Central memory CD8-positive, alpha-beta T cell (primary cell): ENCODE results near the gene ZNF441.

Experiments
- ATAC-seq: fragments of 150-1000 bp; cut with Tn5 transposase; replicated peaks from 2 replicates; pipeline ENCODE4 v1.10.0; 2022; ENCODE audit warnings: mild to moderate bottlenecking, moderate FRiP score, moderate number of reproducible peaks; ENCODE audit not compliant: poor library complexity, severe bottlenecking; ENCODE audit errors: extremely low read depth
- DNase-seq, 2 donors: peaks; one replicate each; pipeline ENCODE4 v3.0.0; 2021; ENCODE audit warnings: low spot score in 2 of 2
- H3K27ac Mint-ChIP-seq: one replicate; pipeline ENCODE4 v1.8.0; 2022; ENCODE audit warnings: low read depth, mild to moderate bottlenecking, moderate library complexity, mixed read lengths
- H3K27me3 Mint-ChIP-seq: one replicate; pipeline ENCODE4 v1.8.0; 2022; ENCODE audit warnings: mixed read lengths
- H3K36me3 Mint-ChIP-seq: one replicate; pipeline ENCODE4 v1.8.0; 2022; ENCODE audit warnings: mild to moderate bottlenecking, moderate library complexity, mixed read lengths; ENCODE audit not compliant: insufficient read depth
- H3K4me1 Mint-ChIP-seq: one replicate; pipeline ENCODE4 v1.8.0; 2022; ENCODE audit warnings: mixed read lengths
- H3K4me3 Mint-ChIP-seq: one replicate; pipeline ENCODE4 v1.8.0; 2022; ENCODE audit warnings: mild to moderate bottlenecking, moderate library complexity, mixed read lengths
- H3K9me3 Mint-ChIP-seq: one replicate; pipeline ENCODE4 v1.8.0; 2022; ENCODE audit warnings: mixed read lengths

The ZNF441 gene

GRCh38 chr19:11766597-11767591 is at the start of gene ZNF441:
TSS of gene ZNF441 (plus strand) at chr19:11767000. CDS start at chr19:11767194, 194 bp downstream.
- peak within 1 kb of the TSS; percentile 94 for H3K4me3 Mint-ChIP-seq
- H3K4me1 Mint-ChIP-seq: peaks cover 31% of the 10 kb centered on the region
- peak; percentile 93 for ATAC-seq
- peaks cover 2% of the 10 kb centered on the region for H3K36me3 Mint-ChIP-seq
- peak; percentile 77 to 84 for DNase-seq
- peak within 1 kb of the TSS; percentile 96 for H3K27ac Mint-ChIP-seq
- no peaks in the 10 kb centered on the region for H3K27me3 Mint-ChIP-seq
- peaks cover 13% of the 10 kb centered on the region for H3K9me3 Mint-ChIP-seq

DNA sequence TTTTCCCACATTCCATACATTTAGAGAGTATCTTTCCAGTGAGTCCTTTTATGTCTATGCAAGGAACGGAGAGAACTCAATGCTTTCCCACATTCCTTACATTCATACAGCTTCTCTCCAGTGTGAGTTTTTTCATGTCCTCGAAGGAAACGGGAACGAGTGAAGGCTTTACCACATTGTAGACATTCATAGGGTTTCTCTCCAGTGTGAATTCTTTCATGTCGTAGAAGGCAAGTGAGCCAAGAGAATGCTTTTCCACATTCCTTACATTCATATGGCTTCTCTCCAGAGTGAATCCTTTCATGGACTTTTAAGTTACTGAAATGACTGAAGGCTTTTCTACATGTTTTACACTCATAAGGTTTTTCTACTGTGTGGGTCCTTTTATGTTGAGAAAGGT is 45.1 kb upstream of the ZNF441 start:
- H3K27ac Mint-ChIP-seq: no peak overlapping the region
- peaks cover 13% of the 10 kb centered on the region for H3K9me3 Mint-ChIP-seq
- DNase-seq (no peak), ATAC-seq (no peak)
- H3K4me1 Mint-ChIP-seq: no peaks in the 10 kb centered on the region
- H3K36me3 Mint-ChIP-seq: peaks cover 14% of the 10 kb centered on the region
- H3K4me3 Mint-ChIP-seq: no peak overlapping the region
- no peaks in the 10 kb centered on the region for H3K27me3 Mint-ChIP-seq

DNA sequence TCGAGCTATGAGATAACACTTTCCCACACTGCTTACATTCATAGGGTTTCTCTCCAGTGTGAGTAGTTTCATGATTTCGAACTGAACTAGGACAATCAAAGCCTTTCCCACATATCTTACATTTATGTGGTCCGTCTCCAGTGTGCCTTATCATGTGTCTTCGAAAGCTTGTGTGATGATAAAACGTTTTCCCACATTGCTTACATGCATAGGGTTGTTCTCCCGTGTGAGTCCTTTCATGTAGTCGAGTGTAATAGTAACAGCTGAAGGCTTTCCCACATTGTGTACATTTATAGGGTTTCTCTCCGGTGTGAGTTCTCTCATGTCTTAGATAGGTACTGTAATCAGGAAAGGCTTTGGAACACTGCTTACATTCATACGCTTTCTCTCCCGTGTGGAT is 44.4 kb upstream of the ZNF441 start:
- H3K9me3 Mint-ChIP-seq: peaks cover 13% of the 10 kb centered on the region
- no peak for DNase-seq
- H3K4me1 Mint-ChIP-seq: no peaks in the 10 kb centered on the region
- H3K27ac Mint-ChIP-seq: no peak overlapping the region
- no peak for ATAC-seq
- H3K4me3 Mint-ChIP-seq: no peak overlapping the region
- no peaks in the 10 kb centered on the region for H3K27me3 Mint-ChIP-seq
- H3K36me3 Mint-ChIP-seq: peaks cover 14% of the 10 kb centered on the region

DNA sequence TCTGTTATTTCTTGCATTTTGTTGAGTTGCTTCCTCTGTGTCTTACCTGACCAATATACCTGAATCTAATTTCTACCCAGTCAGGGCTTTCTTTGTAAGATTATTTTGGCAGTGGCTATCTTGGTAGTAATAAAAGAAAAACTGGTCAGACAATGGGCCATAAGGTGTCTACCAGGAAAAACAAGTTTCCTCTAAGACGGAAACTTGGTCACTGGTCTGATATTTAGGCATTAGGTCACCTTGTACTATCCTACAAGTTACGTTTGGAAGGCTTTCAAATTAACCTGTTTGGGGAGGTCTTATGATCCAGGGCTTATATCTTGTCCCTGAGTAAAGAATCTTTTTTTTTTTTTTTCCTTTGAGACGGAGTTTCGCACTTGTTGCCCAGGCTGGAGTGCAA is 37.2 kb upstream of the ZNF441 start:
- Mint-ChIP-seq H3K27me3 (no peaks in the 10 kb centered on the region), H3K36me3 (peaks cover 6% of the 10 kb centered on the region), H3K9me3 (peaks cover 4% of the 10 kb centered on the region), H3K4me3 (no peak overlapping the region), H3K4me1 (no peaks in the 10 kb centered on the region), H3K27ac (no peak overlapping the region)
- no peak for DNase-seq
- ATAC-seq: no peak

DNA sequence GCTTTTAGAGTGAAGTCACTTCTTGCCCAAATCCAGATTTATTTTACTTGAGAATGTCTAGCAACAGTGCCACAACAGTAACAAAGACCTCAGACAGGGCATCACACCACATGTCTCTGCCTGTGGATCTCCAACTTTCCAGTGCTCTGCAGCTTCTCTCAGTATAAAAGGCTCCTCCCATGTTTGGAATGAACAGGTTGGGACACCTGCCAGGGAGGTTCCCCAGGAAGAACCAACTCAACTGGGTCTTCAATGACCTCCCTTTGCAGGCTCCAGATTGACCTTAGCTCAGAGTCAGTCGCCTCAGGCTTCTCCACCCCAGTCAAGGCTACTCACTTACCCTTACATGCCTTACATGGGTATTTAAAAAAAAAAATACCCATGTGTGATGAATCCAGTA is 31.4 kb upstream of the ZNF441 start:
- Mint-ChIP-seq H3K27me3 (no peaks in the 10 kb centered on the region), H3K4me3 (no peak overlapping the region), H3K4me1 (peaks cover 19% of the 10 kb centered on the region), H3K27ac (no peak overlapping the region), H3K36me3 (peaks cover 7% of the 10 kb centered on the region), H3K9me3 (no peaks in the 10 kb centered on the region)
- no peak for DNase-seq
- no peak for ATAC-seq

DNA sequence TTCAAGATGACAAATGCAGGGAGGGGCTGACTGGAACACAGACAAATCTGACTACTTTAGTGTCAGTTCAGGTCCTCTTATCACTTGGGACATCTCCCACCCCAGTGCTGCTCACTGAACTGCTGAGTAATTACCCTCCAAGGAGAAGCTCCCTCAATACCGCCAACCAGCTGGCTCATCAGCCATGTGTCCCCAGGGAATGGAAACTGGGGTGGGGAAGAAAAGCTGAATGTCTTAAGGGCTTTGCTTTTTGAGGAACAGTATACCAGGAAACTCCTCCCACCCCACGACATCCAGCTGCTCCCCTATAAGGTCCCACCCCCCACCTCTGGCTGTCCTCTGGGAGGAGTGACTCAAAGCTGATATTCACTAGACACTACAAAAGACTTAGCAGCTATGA is 30.1 kb upstream of the ZNF441 start:
- ATAC-seq (no peak), DNase-seq (no peak)
- peak overlapping the region; percentile 99 for H3K4me3 Mint-ChIP-seq
- no peak overlapping the region for H3K27ac Mint-ChIP-seq
- H3K27me3 Mint-ChIP-seq: no peaks in the 10 kb centered on the region
- no peaks in the 10 kb centered on the region for H3K9me3 Mint-ChIP-seq
- H3K4me1 Mint-ChIP-seq: peaks cover 19% of the 10 kb centered on the region
- peaks cover 7% of the 10 kb centered on the region for H3K36me3 Mint-ChIP-seq

GRCh38 chr19:11737964-11738745 is 28.6 kb upstream of the ZNF441 start:
- H3K4me3 Mint-ChIP-seq: peak overlapping the region; percentile 99
- DNase-seq (peak; percentile 10 to 14), ATAC-seq (peak; percentile 48)
- H3K4me1 Mint-ChIP-seq: peaks cover 19% of the 10 kb centered on the region
- no peaks in the 10 kb centered on the region for H3K9me3 Mint-ChIP-seq
- no peaks in the 10 kb centered on the region for H3K27me3 Mint-ChIP-seq
- H3K27ac Mint-ChIP-seq: peak overlapping the region; percentile 94
- H3K36me3 Mint-ChIP-seq: peaks cover 5% of the 10 kb centered on the region

DNA sequence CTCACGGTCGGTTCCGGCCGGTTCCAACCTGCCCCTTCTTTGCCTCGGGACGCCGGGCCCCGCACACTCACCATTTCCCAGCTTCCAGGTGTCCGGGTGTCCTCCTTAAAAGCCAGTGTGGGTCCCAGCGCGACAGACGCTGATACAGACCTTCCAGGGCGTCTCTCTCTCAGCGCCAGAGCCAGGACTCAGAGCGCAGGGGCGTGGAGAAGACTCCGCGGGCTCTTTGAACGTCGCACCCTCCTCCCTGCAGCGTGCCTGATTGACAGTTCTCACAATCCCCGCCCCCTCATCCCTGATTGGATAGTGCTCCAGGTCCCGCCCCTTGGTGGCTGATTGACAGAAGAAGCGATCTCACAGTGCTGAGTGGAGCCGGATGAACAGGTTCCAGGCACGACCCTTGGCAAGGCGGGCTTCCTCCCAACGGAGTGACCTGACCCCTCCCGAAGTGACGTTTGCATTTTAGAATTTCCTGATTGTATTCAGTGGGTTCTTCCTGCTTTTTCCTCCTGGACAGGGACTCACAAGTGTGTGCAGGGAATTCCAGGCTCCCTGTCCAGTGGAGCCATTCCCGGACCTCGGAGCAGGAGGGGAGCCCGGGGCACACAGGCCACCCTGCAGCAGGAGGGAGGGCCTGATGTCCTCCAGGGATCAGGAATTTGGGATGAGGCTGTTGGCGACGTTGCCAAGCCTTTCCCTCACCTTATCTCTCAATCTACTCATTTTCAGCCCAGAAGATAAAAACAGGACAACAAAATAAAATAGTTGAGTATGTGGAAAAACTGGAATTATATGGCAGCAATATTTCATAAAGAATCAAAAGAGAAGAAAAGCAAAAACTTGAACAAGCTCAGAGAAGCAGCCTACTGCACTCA is 27.8 kb upstream of the ZNF441 start, which contains the start of gene ZNF823:
TSS of gene ZNF823 (minus strand) at position 201 of the 875 bp plus-strand sequence. CDS start at position 74, 127 bp downstream.
- peak; percentile 94 to 96 for DNase-seq
- peak within 1 kb of the TSS; percentile 99 for H3K4me3 Mint-ChIP-seq
- H3K9me3 Mint-ChIP-seq: no peaks in the 10 kb centered on the region
- peak within 1 kb of the TSS; percentile 94 for H3K27ac Mint-ChIP-seq
- ATAC-seq: peak; percentile 99
- H3K4me1 Mint-ChIP-seq: peaks cover 19% of the 10 kb centered on the region
- H3K36me3 Mint-ChIP-seq: peaks cover 5% of the 10 kb centered on the region
- no peaks in the 10 kb centered on the region for H3K27me3 Mint-ChIP-seq

- H3K27me3 Mint-ChIP-seq: no peaks in the 10 kb centered on the region
- H3K27ac Mint-ChIP-seq: no peak overlapping the region
- H3K9me3 Mint-ChIP-seq: peaks cover 16% of the 10 kb centered on the region
- H3K4me1 Mint-ChIP-seq: no peaks in the 10 kb centered on the region
- no peak for DNase-seq
- peaks cover 2% of the 10 kb centered on the region for H3K36me3 Mint-ChIP-seq
- ATAC-seq: no peak
- H3K4me3 Mint-ChIP-seq: no peak overlapping the region
These were observed 20.9 kb upstream of the ZNF441 start for GRCh38 chr19:11745869-11746268.

DNA sequence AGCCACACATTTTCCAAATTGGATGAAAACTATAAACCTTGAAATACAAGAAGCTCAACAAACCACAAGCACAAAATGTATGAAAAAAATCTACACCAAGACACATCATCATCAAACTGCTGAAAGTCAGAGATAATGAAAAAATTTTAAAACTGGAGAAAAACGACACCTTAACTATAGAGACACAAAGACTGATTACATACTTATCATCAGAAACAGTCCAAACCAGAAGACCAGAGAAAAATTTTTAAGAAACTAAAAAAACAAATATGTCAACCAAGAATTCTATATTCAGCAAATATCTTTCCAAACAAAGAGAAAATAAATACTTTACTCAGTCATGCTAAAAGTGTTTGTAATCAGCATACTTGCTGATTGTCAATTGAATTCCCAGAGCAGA is 19.5 kb upstream of the ZNF441 start:
- Mint-ChIP-seq H3K9me3 (peaks cover 20% of the 10 kb centered on the region), H3K27me3 (peaks cover 10% of the 10 kb centered on the region), H3K4me3 (no peak overlapping the region), H3K27ac (no peak overlapping the region), H3K4me1 (no peaks in the 10 kb centered on the region), H3K36me3 (peaks cover 2% of the 10 kb centered on the region)
- DNase-seq (no peak), ATAC-seq (no peak)

DNA sequence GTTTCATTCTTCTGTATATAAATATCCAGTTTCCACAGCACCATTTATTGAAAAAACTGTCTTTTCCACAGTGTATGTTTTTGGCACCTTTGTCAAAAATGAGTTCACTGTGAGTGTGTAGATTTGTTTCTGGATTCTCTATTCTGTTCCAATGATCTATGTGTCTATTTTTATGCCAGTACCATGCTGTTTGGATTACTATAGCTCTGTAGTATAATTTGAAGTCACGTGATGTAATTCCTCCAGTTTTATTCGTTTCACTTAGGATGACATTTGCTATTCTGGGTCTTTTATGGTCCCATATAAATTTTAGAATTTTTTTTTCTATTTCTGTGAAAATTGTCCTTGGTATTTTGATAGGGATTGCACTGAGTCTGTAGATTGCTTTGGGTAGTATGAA is 17.0 kb upstream of the ZNF441 start:
- Mint-ChIP-seq H3K27ac (no peak overlapping the region), H3K36me3 (peaks cover 2% of the 10 kb centered on the region), H3K4me3 (no peak overlapping the region), H3K9me3 (peaks cover 32% of the 10 kb centered on the region), H3K4me1 (no peaks in the 10 kb centered on the region), H3K27me3 (peaks cover 35% of the 10 kb centered on the region)
- DNase-seq (no peak), ATAC-seq (no peak)

GRCh38 chr19:11752244-11752736 is 14.5 kb upstream of the ZNF441 start:
- DNase-seq (no peak), ATAC-seq (no peak)
- Mint-ChIP-seq H3K27ac (no peak overlapping the region), H3K36me3 (peaks cover 2% of the 10 kb centered on the region), H3K4me3 (no peak overlapping the region), H3K9me3 (peaks cover 34% of the 10 kb centered on the region), H3K27me3 (peaks cover 35% of the 10 kb centered on the region), H3K4me1 (no peaks in the 10 kb centered on the region)
